Measurements from ENCODE around the gene ADAMTS16.

The ADAMTS16 gene

DNA sequence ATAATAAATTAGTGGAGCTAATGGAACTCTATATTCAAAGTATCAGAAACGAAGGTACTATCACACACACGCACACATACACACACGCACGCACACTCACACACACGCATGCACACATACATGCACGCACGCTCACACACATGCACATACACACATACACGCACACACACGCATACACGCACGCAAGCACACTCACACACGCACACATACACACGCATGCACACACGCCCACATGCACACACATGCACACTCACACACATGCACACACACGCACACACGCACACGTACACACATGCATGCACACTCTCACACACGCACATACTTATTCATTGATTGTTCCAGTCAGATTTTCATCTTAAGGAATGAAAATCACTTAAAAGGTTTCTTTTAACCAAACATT is 212.5 kb downstream of the ADAMTS16 start:
- DNase-seq = no peak

- no peak for DNase-seq
Observed at GRCh38 chr5:5353681-5354080, 213.6 kb downstream of the ADAMTS16 start.

- no peak for DNase-seq
Observed at GRCh38 chr5:5356765-5357164, 216.6 kb downstream of the ADAMTS16 start.

GRCh38 chr5:5359618-5360017 is 219.5 kb downstream of the ADAMTS16 start:
- no peak for DNase-seq

DNA sequence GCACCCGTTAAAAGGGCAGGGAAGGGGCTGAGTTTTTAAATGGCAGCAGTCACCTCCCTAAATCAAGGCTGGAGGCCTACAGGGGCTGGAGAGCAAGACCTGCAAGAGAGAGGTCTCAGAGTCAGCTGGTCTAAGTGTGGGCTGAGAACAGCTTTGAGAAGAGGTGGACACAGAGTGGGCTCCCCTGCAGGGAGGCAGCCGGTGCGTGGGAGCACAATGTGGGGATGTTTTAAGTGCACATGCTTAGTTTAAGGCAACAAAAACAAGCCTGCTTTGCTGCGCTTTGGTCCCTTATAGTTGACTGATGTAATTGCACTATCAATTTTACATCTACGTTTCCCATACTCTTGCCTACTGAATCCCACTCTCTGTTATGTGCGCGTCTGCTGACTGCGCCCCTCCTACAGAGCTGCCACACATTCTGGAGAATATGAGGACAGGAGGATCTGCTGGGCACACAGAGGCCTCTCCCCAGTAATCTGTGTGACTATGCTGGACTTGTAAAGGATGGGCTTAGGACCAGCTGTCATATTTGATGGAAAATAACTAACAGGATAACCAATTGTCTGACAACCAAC is 220.3 kb downstream of the ADAMTS16 start:
- DNase-seq = no peak

GRCh38 chr5:5360941-5361520 is 220.9 kb downstream of the ADAMTS16 start:
- DNase-seq = no peak

- no peak for DNase-seq
Observed at GRCh38 chr5:5363045-5363444, 222.9 kb downstream of the ADAMTS16 start.

- DNase-seq = no peak
Observed at GRCh38 chr5:5364932-5365331, 224.8 kb downstream of the ADAMTS16 start.

DNA sequence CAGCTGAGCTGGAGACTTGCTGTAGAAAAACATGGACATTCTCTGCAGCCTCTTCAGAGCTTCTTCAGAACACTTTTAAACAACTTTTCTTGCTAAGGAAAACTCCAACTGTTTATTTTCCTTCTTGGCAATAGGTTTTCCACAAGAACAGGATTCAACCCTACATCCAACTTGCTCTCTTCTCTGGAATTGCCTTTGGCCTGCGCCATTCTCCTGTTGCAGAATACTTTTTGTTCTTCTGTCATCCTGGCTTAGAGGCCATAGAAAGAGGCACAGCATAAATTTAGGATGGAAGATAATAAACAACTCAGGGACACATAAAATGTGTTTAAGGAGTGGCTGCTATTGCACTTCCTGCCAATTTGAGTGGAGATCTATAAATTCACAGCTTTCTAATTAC is 227.6 kb downstream of the ADAMTS16 start:
- no peak for DNase-seq

DNA sequence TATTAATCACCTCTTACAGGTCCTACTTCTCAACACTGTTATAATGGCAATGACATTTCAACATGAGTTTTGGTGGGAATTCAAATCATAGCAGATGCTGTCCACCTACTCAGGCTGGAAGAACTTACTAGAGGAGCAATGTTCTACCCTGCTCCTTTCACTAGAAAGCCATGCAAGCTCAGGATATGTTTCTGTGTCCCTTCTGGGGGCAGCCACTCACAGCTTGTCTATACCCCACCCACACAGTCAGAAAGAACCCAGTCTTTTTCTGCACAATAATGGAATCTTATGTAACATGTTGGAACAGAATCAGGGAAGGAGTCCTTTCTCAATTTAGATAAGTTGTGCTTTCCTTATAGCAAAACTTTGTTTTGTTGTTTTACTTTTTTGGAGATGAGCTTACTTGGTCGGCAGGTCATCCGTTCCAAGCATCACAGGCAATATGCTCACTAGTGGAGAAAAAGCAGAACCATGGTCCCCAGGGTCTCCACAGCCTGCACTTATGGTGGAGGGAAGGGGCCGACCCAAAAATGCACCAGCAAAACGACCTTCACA is 229.0 kb downstream of the ADAMTS16 start:
- DNase-seq = no peak

Data from NCI-H1436 treated with DMSO at 0.1 percent for 48 hours (cell line).